A673 (cell line): Measurements from ENCODE around the gene SLC7A1. TPM values are rescaled to one million over a fixed set of nuclear protein-coding genes. Genes with fewer than 3 reads are reported as not detected.
A peak's percentile ranks its signal among the peaks of the same experiment; 100 is the strongest.

Experiments
- BruUV-seq: library from RNA; stranded (reverse); fragments of 400-500 nt; replicated peaks from 2 replicates; lab custom pipeline; 2021; lab: Mats Ljungman, UMichigan
- CTCF ChIA-PET: fragments of 300-600 bp; sonication (Branson Sonifier 250); formaldehyde crosslinking; loops from one replicate; lab custom pipeline; 2022; ENCODE audit warnings: antibody characterized with exemption; lab: Charles Lee
- POLR2A ChIA-PET: fragments of 300-600 bp; sonication (Branson Sonifier 250); formaldehyde crosslinking; loops from one replicate; lab custom pipeline; 2022; ENCODE audit warnings: antibody characterized with exemption; ENCODE audit not compliant: low non-redundant PET; lab: Charles Lee
- DNase-seq: peaks from one replicate; pipeline ENCODE4 v3.0.0-alpha.2; 2015; ENCODE audit warnings: low spot score
- H3K27ac ChIP-seq: fragments of 200-600 bp; sonication (generic); 2 replicates; pipeline ENCODE4 v1.5.1; 2016; ENCODE audit warnings: mixed run types, low read depth, mild to moderate bottlenecking, mixed read lengths, antibody characterized with exemption, low read length; ENCODE audit not compliant: poor library complexity, severe bottlenecking
- H3K27me3 ChIP-seq: fragments of 200-600 bp; sonication (generic); replicated peaks from 2 replicates; pipeline ENCODE4 v1.6.1; 2017; ENCODE audit warnings: mixed run types, low read depth, mild to moderate bottlenecking, mixed read lengths, antibody characterized with exemption, low read length; ENCODE audit not compliant: insufficient read depth, poor library complexity
- H3K36me3 ChIP-seq: fragments of 200-600 bp; sonication (generic); 2 replicates; pipeline ENCODE4 v1.6.1; 2016; ENCODE audit warnings: mixed run types, mild to moderate bottlenecking, mixed read lengths, antibody characterized with exemption, low read length; ENCODE audit not compliant: insufficient read depth, poor library complexity, severe bottlenecking
- H3K4me1 ChIP-seq: fragments of 200-600 bp; sonication (generic); 2 replicates; pipeline ENCODE4 v1.6.1; 2017; ENCODE audit warnings: mixed run types, mild to moderate bottlenecking, mixed read lengths, antibody characterized with exemption, low read length; ENCODE audit not compliant: insufficient read depth, poor library complexity, severe bottlenecking
- H3K4me3 ChIP-seq: fragments of 200-600 bp; sonication (generic); 2 replicates; pipeline ENCODE4 v1.5.1; 2016; ENCODE audit warnings: low read depth, mixed run types, mild to moderate bottlenecking, mixed read lengths, low read length; ENCODE audit not compliant: poor library complexity, severe bottlenecking
- H3K9me3 ChIP-seq: fragments of 200-600 bp; sonication (generic); 2 replicates; pipeline ENCODE4 v1.6.1; 2016; ENCODE audit warnings: mixed run types, low read depth, mild to moderate bottlenecking, mixed read lengths, antibody characterized with exemption, low read length; ENCODE audit not compliant: poor library complexity, severe bottlenecking
- EZH2 ChIP-seq: fragments of 200-600 bp; sonication (generic); IDR thresholded peaks from 2 replicates; pipeline ENCODE4 v1.6.1; 2017; ENCODE audit warnings: borderline replicate concordance, low read depth, mild to moderate bottlenecking, mixed read lengths, antibody characterized with exemption, low read length; ENCODE audit not compliant: poor library complexity, severe bottlenecking
- intact Hi-C: fragments of 100-400 bp; cut with micrococcal nuclease; formaldehyde crosslinking; loops from one replicate; pipeline ENCODE4 v1.10.0; 2022; ENCODE audit not compliant: unreplicated experiment
- total RNA-seq: library from RNA; stranded (reverse); gene quantifications from 2 replicates; pipeline ENCODE4 v1.2.3, GENCODE V29; 2021
- TF ChIP-seq, protein P1 (sequence below): fragments of 300-800, 200-600 bp; sonication (generic); conservative IDR thresholded peaks from 2 replicates; pipeline ENCODE4 v1.5.1; 2017; ENCODE audit warnings: low read depth, mild to moderate bottlenecking, antibody characterized with exemption, low read length, moderate library complexity, mixed read lengths

The SLC7A1 gene
- total RNA-seq, 1 experiment from 2014 or later, result 81.6 TPM

- no TSS peak for BruUV-seq
- peaks cover 16% of the 10 kb centered on the region for H3K4me1 ChIP-seq
- CTCF ChIA-PET, result no interaction called here
- no peaks in the 10 kb centered on the region for H3K9me3 ChIP-seq
- POLR2A ChIA-PET, result no interaction called here
- H3K27me3 ChIP-seq, result no peaks in the 10 kb centered on the region
- TF ChIP-seq, protein P1, sequence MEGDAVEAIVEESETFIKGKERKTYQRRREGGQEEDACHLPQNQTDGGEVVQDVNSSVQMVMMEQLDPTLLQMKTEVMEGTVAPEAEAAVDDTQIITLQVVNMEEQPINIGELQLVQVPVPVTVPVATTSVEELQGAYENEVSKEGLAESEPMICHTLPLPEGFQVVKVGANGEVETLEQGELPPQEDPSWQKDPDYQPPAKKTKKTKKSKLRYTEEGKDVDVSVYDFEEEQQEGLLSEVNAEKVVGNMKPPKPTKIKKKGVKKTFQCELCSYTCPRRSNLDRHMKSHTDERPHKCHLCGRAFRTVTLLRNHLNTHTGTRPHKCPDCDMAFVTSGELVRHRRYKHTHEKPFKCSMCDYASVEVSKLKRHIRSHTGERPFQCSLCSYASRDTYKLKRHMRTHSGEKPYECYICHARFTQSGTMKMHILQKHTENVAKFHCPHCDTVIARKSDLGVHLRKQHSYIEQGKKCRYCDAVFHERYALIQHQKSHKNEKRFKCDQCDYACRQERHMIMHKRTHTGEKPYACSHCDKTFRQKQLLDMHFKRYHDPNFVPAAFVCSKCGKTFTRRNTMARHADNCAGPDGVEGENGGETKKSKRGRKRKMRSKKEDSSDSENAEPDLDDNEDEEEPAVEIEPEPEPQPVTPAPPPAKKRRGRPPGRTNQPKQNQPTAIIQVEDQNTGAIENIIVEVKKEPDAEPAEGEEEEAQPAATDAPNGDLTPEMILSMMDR, result peak; percentile 30; the same call in 1 of the 2 replicates
- no peak for TF ChIP-seq EZH2
- no peaks in the 10 kb centered on the region for H3K36me3 ChIP-seq
- DNase-seq, result no peak
- intact Hi-C loops, result no loop called here
- no peak overlapping the region for H3K27ac ChIP-seq
- H3K4me3 ChIP-seq, result no peak overlapping the region
Observed at GRCh38 chr13:29589967-29590366, 5.5 kb downstream of the SLC7A1 start.

DNA sequence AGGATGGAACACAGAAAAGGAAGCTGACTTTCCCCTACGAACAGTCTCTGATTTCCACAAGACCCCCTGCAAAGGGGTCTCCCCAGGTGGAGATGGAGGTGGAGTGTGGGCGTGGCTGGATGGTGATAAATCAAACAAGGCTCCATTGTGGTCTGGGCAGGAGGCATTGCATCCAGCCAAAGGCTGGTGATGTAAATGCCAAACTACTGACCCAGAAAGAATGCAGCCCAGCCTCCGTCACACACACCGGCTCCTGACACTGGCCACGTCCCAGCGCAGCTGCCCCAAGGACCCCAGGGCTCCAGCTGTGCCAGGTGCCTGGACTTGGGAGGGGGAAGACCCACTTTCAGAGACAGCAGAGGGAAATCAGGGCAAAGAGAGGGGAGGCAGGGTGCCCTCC is 6.3 kb downstream of the SLC7A1 start:
- CTCF ChIA-PET, result no interaction called here
- Histone ChIP-seq H3K4me3 (no peak overlapping the region), H3K27me3 (no peaks in the 10 kb centered on the region), H3K27ac (no peak overlapping the region), H3K4me1 (peaks cover 16% of the 10 kb centered on the region), H3K9me3 (no peaks in the 10 kb centered on the region), H3K36me3 (no peaks in the 10 kb centered on the region)
- intact Hi-C loops, result no loop called here
- BruUV-seq, result no TSS peak
- TF ChIP-seq EZH2, result no peak
- TF ChIP-seq, protein P1, result no peak
- no peak for DNase-seq
- POLR2A ChIA-PET, result no interaction called here

- Histone ChIP-seq H3K4me3 (no peak overlapping the region), H3K27ac (no peak overlapping the region), H3K36me3 (no peaks in the 10 kb centered on the region), H3K4me1 (peaks cover 17% of the 10 kb centered on the region), H3K27me3 (no peaks in the 10 kb centered on the region), H3K9me3 (no peaks in the 10 kb centered on the region)
- intact Hi-C loops, result no loop called here
- DNase-seq, result no peak
- ChIA-PET CTCF (no interaction called here), POLR2A (no interaction called here)
- BruUV-seq, result no TSS peak
- TF ChIP-seq EZH2, result no peak
- TF ChIP-seq, protein P1, result no peak
Observed at GRCh38 chr13:29587645-29588044, 7.8 kb downstream of the SLC7A1 start.
